ENCODE measurements around the gene OBSCN.
"Not testable (repeated sequence)": the region's sequence is repeated elsewhere in the genome, so short reads cannot be mapped to it uniquely, and the experiment has no call there.

The OBSCN gene

DNA sequence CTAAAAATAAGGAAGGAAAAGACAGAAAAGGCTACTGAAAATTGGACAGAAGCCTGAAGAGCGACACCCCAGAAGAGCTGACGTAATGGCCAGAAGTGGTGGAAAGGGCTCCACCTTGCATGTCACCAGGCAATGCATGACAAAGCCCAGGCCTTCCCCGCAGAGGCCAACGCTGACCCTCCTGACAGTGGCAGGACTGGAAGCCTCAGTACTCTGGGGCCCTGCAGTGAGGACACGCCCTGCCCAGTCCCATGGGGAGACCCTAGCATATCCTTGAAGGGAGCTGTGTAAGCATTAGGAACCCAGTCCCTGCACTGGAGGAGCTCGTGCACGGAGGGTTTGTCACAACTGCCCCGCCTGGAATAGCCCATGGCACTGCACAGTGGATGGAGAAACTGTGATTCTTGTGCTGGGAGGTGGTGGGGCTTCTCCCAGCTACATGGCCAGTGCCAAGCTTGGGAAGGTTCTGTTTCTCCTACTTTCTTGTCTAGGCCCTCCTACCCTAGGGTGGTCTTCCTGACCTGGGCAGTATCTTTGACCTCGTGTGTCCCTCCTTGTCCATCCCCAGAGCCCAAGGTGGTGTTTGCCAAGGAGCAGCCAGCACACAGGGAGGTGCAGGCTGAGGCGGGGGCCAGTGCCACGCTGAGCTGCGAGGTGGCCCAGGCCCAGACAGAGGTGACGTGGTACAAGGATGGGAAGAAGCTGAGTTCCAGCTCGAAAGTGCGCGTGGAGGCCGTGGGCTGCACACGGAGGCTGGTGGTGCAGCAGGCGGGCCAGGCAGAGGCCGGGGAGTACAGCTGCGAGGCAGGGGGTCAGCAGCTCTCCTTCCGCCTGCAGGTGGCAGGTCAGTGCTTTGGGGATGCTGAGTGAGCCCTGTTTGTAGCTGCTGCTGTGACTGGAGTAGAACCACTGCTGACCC is 60.4 kb downstream of the OBSCN start:
- no peak for DNase-seq (ENCODE audit: low spot score)
- TF ChIP-seq, protein P1, sequence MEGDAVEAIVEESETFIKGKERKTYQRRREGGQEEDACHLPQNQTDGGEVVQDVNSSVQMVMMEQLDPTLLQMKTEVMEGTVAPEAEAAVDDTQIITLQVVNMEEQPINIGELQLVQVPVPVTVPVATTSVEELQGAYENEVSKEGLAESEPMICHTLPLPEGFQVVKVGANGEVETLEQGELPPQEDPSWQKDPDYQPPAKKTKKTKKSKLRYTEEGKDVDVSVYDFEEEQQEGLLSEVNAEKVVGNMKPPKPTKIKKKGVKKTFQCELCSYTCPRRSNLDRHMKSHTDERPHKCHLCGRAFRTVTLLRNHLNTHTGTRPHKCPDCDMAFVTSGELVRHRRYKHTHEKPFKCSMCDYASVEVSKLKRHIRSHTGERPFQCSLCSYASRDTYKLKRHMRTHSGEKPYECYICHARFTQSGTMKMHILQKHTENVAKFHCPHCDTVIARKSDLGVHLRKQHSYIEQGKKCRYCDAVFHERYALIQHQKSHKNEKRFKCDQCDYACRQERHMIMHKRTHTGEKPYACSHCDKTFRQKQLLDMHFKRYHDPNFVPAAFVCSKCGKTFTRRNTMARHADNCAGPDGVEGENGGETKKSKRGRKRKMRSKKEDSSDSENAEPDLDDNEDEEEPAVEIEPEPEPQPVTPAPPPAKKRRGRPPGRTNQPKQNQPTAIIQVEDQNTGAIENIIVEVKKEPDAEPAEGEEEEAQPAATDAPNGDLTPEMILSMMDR (conservative IDR thresholded peaks at IDR 0.05; ENCODE audit: low read depth) = no peak
- no peak overlapping the region for H3K27ac ChIP-seq
- ChIA-PET CTCF (no interaction called here), POLR2A (ENCODE audit: low non-redundant PET) (interaction anchor here (0.5 kb wide), 1 partner anchor 191 kb away, joined by 4 read pairs; no protein-coding TSS in a partner anchor)

DNA sequence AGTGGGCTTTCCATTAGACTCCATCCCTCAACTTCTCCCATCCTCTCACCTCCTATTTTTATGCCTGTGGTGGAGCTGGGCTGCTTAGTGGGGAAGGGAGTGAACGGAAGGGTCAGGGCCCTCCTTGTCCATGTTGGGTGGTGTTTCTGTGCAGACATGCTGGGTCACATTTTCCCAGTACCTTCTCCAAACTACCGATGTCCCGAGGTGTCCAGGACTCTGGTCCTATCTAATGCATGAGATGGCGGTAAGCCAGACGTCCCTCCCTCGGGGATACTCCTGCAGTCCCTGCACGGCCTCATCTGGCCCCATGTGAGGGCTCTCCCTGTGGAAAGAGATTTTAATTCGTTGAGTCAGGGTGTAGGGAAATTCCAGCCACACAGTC is 61.0 kb downstream of the OBSCN start:
- CTCF ChIA-PET = no interaction called here
- POLR2A ChIA-PET (ENCODE audit: low non-redundant PET) = no interaction called here
- no peak overlapping the region for H3K27ac ChIP-seq
- no peak for DNase-seq (ENCODE audit: low spot score)
- TF ChIP-seq, protein P1 (conservative IDR thresholded peaks at IDR 0.05; ENCODE audit: low read depth) = no peak

DNA sequence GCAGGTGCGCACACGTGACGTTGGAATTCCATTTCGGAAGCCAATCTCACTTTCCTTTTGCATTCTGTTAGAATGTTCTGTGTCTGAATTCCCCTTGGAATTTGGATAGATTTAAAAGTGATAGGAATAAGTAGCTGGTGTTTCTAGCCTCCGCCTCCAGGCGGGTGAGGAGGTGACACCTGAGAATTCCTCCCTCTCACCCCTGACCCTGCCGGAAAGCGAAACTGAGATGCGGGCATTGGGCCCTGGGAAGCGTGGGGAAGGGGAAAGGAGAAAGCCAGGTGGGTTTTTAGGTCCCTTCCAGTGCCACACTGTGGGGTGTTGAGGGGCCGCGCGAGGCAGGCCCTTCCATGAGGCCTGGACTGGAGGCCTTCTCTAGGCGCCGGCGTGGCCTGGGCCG is 61.6 kb downstream of the OBSCN start:
- DNase-seq (ENCODE audit: low spot score); H3K27ac ChIP-seq; CTCF ChIA-PET; POLR2A ChIA-PET (ENCODE audit: low non-redundant PET): not testable (repeated sequence)

- no peak overlapping the region for H3K27ac ChIP-seq
- CTCF ChIA-PET = no interaction called here
- POLR2A ChIA-PET (ENCODE audit: low non-redundant PET) = no interaction called here
- DNase-seq (ENCODE audit: low spot score) = no peak
- TF ChIP-seq, protein P1 (conservative IDR thresholded peaks at IDR 0.05; ENCODE audit: low read depth) = no peak
Observed at GRCh38 chr1:228270032-228270431, 62.2 kb downstream of the OBSCN start.

- ChIA-PET POLR2A (ENCODE audit: low non-redundant PET) (interaction anchor here (0.5 kb wide), 1 partner anchor 29 kb away, joined by 3 read pairs; no protein-coding TSS in a partner anchor), CTCF (no interaction called here)
- no peak overlapping the region for H3K27ac ChIP-seq
- no peak for DNase-seq (ENCODE audit: low spot score)
- TF ChIP-seq, protein P1 (conservative IDR thresholded peaks at IDR 0.05; ENCODE audit: low read depth) = no peak
Observed at GRCh38 chr1:228271701-228272251, 63.9 kb downstream of the OBSCN start.

- H3K27ac ChIP-seq = no peak overlapping the region
- ChIA-PET POLR2A (ENCODE audit: low non-redundant PET) (no interaction called here), CTCF (no interaction called here)
- TF ChIP-seq, protein P1 (conservative IDR thresholded peaks at IDR 0.05; ENCODE audit: low read depth) = no peak
- no peak for DNase-seq (ENCODE audit: low spot score)
Observed at GRCh38 chr1:228272331-228272791, 64.5 kb downstream of the OBSCN start.
